ENCODE data around the gene PCK1.

The PCK1 gene

DNA sequence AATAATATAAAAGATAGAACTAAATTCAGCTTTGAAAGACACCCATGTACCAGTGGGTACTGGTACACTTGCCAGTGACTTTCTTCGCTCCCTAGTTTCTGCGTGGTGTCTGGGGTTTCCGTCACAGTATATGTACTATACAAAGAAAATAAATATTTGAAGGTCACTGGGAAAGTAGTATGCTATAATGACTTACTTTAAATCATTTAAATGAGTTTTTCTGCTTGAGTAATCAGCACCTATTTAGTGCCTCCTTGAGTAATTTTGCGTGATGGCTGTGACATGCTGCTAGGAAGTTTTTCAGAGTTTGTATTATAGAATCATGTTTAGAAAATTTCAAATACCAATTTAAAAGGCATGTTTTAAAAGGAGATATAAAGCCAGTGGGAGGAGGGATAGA lies 32.8 kb upstream of the PCK1 start:
- Histone ChIP-seq H3K36me3 (ENCODE audit: control insufficient read depth, low read length) (no peaks in the 10 kb centered on the region), H3K4me1 (ENCODE audit: control insufficient read depth, low read length) (no peaks in the 10 kb centered on the region), H3K4me2 (ENCODE audit: low read length) (no peak overlapping the region), H3F3A (ENCODE audit: control insufficient read depth, insufficient read depth) (peaks cover 8% of the 10 kb centered on the region), H3K4me3 (ENCODE audit: low read length) (no peak overlapping the region), H3K9me2 (replicated peaks; ENCODE audit: control insufficient read depth, low read length) (no peaks in the 10 kb centered on the region), H3K27ac (ENCODE audit: low read depth, low read length) (no peak overlapping the region), H3K9me3 (ENCODE audit: control insufficient read depth, insufficient read depth, low read length) (no peaks in the 10 kb centered on the region), H3K79me2 (ENCODE audit: control insufficient read depth, low read length) (no peaks in the 10 kb centered on the region), H4K20me1 (ENCODE audit: control insufficient read depth, insufficient read depth, low read depth, low read length) (no peaks in the 10 kb centered on the region; the same call in 1 of the 2 replicates), H3K27me3 (ENCODE audit: control insufficient read depth, low read length) (no peaks in the 10 kb centered on the region)
- no peak for TF ChIP-seq EZH2phosphoT487 (IDR thresholded peaks at IDR 0.05; ENCODE audit: borderline replicate concordance, low read length)
- TF ChIP-seq, protein P1, sequence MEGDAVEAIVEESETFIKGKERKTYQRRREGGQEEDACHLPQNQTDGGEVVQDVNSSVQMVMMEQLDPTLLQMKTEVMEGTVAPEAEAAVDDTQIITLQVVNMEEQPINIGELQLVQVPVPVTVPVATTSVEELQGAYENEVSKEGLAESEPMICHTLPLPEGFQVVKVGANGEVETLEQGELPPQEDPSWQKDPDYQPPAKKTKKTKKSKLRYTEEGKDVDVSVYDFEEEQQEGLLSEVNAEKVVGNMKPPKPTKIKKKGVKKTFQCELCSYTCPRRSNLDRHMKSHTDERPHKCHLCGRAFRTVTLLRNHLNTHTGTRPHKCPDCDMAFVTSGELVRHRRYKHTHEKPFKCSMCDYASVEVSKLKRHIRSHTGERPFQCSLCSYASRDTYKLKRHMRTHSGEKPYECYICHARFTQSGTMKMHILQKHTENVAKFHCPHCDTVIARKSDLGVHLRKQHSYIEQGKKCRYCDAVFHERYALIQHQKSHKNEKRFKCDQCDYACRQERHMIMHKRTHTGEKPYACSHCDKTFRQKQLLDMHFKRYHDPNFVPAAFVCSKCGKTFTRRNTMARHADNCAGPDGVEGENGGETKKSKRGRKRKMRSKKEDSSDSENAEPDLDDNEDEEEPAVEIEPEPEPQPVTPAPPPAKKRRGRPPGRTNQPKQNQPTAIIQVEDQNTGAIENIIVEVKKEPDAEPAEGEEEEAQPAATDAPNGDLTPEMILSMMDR (IDR thresholded peaks at IDR 0.05; ENCODE audit: low read depth, low read length, poor library complexity, severe bottlenecking), result no peak

DNA sequence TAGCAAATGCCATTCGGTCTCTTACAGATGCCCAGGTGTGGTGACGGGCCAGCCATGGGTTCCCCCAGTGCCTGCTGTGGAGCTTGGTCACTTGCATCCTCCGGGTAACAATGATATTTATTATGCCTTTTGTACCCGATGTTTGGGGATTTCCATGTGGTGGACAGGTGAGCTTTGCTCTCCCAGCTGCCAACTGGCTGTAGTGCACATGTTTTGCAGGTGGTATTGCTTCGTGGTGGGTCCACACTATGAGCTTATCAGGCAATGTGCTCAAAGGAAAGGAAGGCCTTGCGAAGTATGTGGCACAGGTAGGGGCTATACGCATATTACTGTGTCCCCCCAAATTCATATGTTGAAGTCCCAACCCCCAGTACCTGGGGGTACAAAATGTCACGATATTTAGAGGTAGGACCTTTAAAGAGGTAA lies 31.7 kb upstream of the PCK1 start:
- Histone ChIP-seq H3K27ac (ENCODE audit: low read depth, low read length) (no peak overlapping the region), H3K9me3 (ENCODE audit: control insufficient read depth, insufficient read depth, low read length) (no peaks in the 10 kb centered on the region), H3K4me3 (ENCODE audit: low read length) (no peak overlapping the region), H4K20me1 (ENCODE audit: control insufficient read depth, insufficient read depth, low read depth, low read length) (no peaks in the 10 kb centered on the region; the same call in 1 of the 2 replicates), H3K27me3 (ENCODE audit: control insufficient read depth, low read length) (no peaks in the 10 kb centered on the region), H3K36me3 (ENCODE audit: control insufficient read depth, low read length) (no peaks in the 10 kb centered on the region), H3K4me2 (ENCODE audit: low read length) (no peak overlapping the region), H3K9me2 (replicated peaks; ENCODE audit: control insufficient read depth, low read length) (no peaks in the 10 kb centered on the region), H3K4me1 (ENCODE audit: control insufficient read depth, low read length) (no peaks in the 10 kb centered on the region), H3F3A (ENCODE audit: control insufficient read depth, insufficient read depth) (peaks cover 8% of the 10 kb centered on the region), H3K79me2 (ENCODE audit: control insufficient read depth, low read length) (no peaks in the 10 kb centered on the region)
- TF ChIP-seq EZH2phosphoT487 (IDR thresholded peaks at IDR 0.05; ENCODE audit: borderline replicate concordance, low read length), result no peak
- TF ChIP-seq, protein P1 (IDR thresholded peaks at IDR 0.05; ENCODE audit: low read depth, low read length, poor library complexity, severe bottlenecking), result no peak

DNA sequence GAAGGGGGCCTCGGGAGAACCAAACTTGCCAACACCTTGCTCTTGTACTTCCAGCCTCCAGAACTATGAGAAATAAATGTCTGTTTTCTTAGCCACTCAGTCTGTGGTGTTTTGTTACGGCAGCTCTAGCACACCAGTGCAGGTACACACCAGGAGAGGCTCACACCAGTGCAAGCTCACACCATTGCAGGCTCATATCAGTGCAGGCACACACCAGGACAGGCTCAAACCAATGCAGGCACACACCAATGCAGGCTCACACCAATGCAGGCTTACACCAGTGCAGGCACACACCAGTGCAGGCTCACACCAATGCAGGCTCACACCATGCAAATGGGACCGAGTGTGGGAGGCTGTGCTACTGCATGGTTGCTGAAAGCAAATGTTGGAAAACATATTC lies 31.1 kb upstream of the PCK1 start:
- Histone ChIP-seq H3K9me3 (ENCODE audit: control insufficient read depth, insufficient read depth, low read length) (no peaks in the 10 kb centered on the region), H3K4me3 (ENCODE audit: low read length) (no peak overlapping the region)

More for the DNA sequence above, 31.1 kb upstream of the PCK1 start:
- Histone ChIP-seq H4K20me1 (ENCODE audit: control insufficient read depth, insufficient read depth, low read depth, low read length) (no peaks in the 10 kb centered on the region; the same call in 1 of the 2 replicates), H3K9me2 (replicated peaks; ENCODE audit: control insufficient read depth, low read length) (no peaks in the 10 kb centered on the region), H3K27ac (ENCODE audit: low read depth, low read length) (no peak overlapping the region), H3F3A (ENCODE audit: control insufficient read depth, insufficient read depth) (peaks cover 8% of the 10 kb centered on the region), H3K27me3 (ENCODE audit: control insufficient read depth, low read length) (no peaks in the 10 kb centered on the region), H3K79me2 (ENCODE audit: control insufficient read depth, low read length) (no peaks in the 10 kb centered on the region), H3K4me1 (ENCODE audit: control insufficient read depth, low read length) (no peaks in the 10 kb centered on the region), H3K4me2 (ENCODE audit: low read length) (no peak overlapping the region), H3K36me3 (ENCODE audit: control insufficient read depth, low read length) (no peaks in the 10 kb centered on the region)
- no peak for TF ChIP-seq EZH2phosphoT487 (IDR thresholded peaks at IDR 0.05; ENCODE audit: borderline replicate concordance, low read length)
- TF ChIP-seq, protein P1 (IDR thresholded peaks at IDR 0.05; ENCODE audit: low read depth, low read length, poor library complexity, severe bottlenecking), result no peak

Measured in DOHH2 (cell line).